Caco-2 (cell line): Measurements from ENCODE around the gene SPECC1. TPM values are rescaled to one million over a fixed set of nuclear protein-coding genes. Genes with fewer than 3 reads are reported as not detected.

Experiments
- BruUV-seq: library from RNA; stranded (reverse); fragments of 400-500 nt; replicated peaks from 2 replicates; lab custom pipeline; 2021; lab: Mats Ljungman, UMichigan
- CTCF ChIA-PET: fragments of 300-600 bp; sonication (Branson Sonifier 250); formaldehyde crosslinking; loops from one replicate; lab custom pipeline; 2022; ENCODE audit warnings: antibody characterized with exemption; lab: Charles Lee
- POLR2A ChIA-PET: fragments of 300-600 bp; sonication (Branson Sonifier 250); formaldehyde crosslinking; loops from one replicate; lab custom pipeline; 2022; ENCODE audit warnings: antibody characterized with exemption; lab: Charles Lee
- DNase-seq, 2 experiments: peaks; one replicate each; pipeline versions ENCODE4 v3.0.0 to v3.0.0-alpha.2; 2020 to 2022
- H3K27me3 ChIP-seq: replicated peaks from 2 replicates; pipeline ENCODE4 v1.6.0; 2011; ENCODE audit warnings: low read length; ENCODE audit not compliant: control insufficient read depth, insufficient read depth
- H3K36me3 ChIP-seq: 2 replicates; pipeline ENCODE4 v1.5.1; 2011; ENCODE audit warnings: low read length; ENCODE audit not compliant: control insufficient read depth, insufficient read depth
- H3K4me1 ChIP-seq: fragments of 250-450 bp; sonication (Bioruptor Pico); 2 replicates; pipeline ENCODE4 v1.5.1; 2020; ENCODE audit warnings: mild to moderate bottlenecking
- H3K4me3 ChIP-seq: 2 replicates; pipeline ENCODE4 v1.5.1; 2011; ENCODE audit warnings: low read depth, mild to moderate bottlenecking, control low read depth, low read length
- H3K9me3 ChIP-seq: fragments of 250-450 bp; sonication (Bioruptor Pico); 2 replicates; pipeline ENCODE4 v1.5.1; 2020; ENCODE audit warnings: mild to moderate bottlenecking, moderate library complexity
- H3K27ac Mint-ChIP-seq: one replicate; pipeline ENCODE4 v1.8.0; 2022; ENCODE audit warnings: mixed read lengths; ENCODE audit not compliant: unreplicated experiment
- H3K27me3 Mint-ChIP-seq: one replicate; pipeline ENCODE4 v1.8.0; 2022; ENCODE audit warnings: mixed read lengths; ENCODE audit not compliant: insufficient read depth, unreplicated experiment
- H3K36me3 Mint-ChIP-seq: one replicate; pipeline ENCODE4 v1.8.0; 2022; ENCODE audit warnings: mild to moderate bottlenecking, mixed read lengths; ENCODE audit not compliant: insufficient read depth, unreplicated experiment
- H3K4me1 Mint-ChIP-seq: one replicate; pipeline ENCODE4 v1.8.0; 2022; ENCODE audit warnings: low read depth, mixed read lengths; ENCODE audit not compliant: unreplicated experiment
- H3K4me3 Mint-ChIP-seq: one replicate; pipeline ENCODE4 v1.8.0; 2022; ENCODE audit warnings: mild to moderate bottlenecking, moderate library complexity, mixed read lengths; ENCODE audit not compliant: unreplicated experiment
- H3K9me3 Mint-ChIP-seq: one replicate; pipeline ENCODE4 v1.8.0; 2022; ENCODE audit warnings: mixed read lengths; ENCODE audit not compliant: unreplicated experiment
- CTCF ChIP-seq, 2 experiments: fragments of 200-600 bp in 1 of 2; IDR thresholded peaks; 1 replicate in 1 of 2; 2 replicates in 1 of 2; pipeline versions ENCODE4 v1.5.1 to v1.8.0; 2011 to 2022; ENCODE audit warnings: antibody characterized with exemption in 1 of 2, control low read depth in 1 of 2, inconsistent platforms in 1 of 2, low read depth in 1 of 2, low read length in 1 of 2, mild to moderate bottlenecking in 1 of 2, moderate library complexity in 1 of 2; ENCODE audit not compliant: insufficient read depth in 1 of 2, severe bottlenecking in 1 of 2, unreplicated experiment in 1 of 2
- intact Hi-C: fragments of 100-400 bp; cut with micrococcal nuclease; formaldehyde crosslinking; loops from one replicate; pipeline ENCODE4 v1.10.0; 2022; ENCODE audit not compliant: unreplicated experiment
- total RNA-seq: library from RNA; stranded (reverse); gene quantifications from 2 replicates; pipeline ENCODE4 v1.2.3, GENCODE V29; 2022

Gene SPECC1
- total RNA-seq, 1 experiment from 2014 or later = 123 TPM

GRCh38 chr17:20066253-20066652 is 57.1 kb downstream of the SPECC1 start:
- no peak overlapping the region for H3K4me3 ChIP-seq
- BruUV-seq = no TSS peak
- ChIA-PET POLR2A (no interaction called here), CTCF (no interaction called here)
- intact Hi-C loops = no loop called here
- H3K4me1 ChIP-seq = no peaks in the 10 kb centered on the region
- H3K4me3 Mint-ChIP-seq = no peak overlapping the region
- H3K4me1 Mint-ChIP-seq = no peaks in the 10 kb centered on the region
- peaks cover 14% of the 10 kb centered on the region for H3K27me3 Mint-ChIP-seq
- H3K9me3 ChIP-seq = no peaks in the 10 kb centered on the region
- TF ChIP-seq CTCF (IDR thresholded peaks at IDR 0.05; ENCODE audit: insufficient read depth in 1 of 2, low read depth in 1 of 2, low read length in 1 of 2, severe bottlenecking in 1 of 2, unreplicated experiment in 1 of 2) = no peak
- H3K36me3 ChIP-seq = no peaks in the 10 kb centered on the region
- DNase-seq = no peak
- H3K27ac Mint-ChIP-seq = no peak overlapping the region
- no peaks in the 10 kb centered on the region for H3K36me3 Mint-ChIP-seq
- no peaks in the 10 kb centered on the region for H3K27me3 ChIP-seq
- H3K9me3 Mint-ChIP-seq = no peaks in the 10 kb centered on the region

- ChIA-PET CTCF (no interaction called here), POLR2A (no interaction called here)
- Mint-ChIP-seq H3K9me3 (no peaks in the 10 kb centered on the region), H3K4me1 (no peaks in the 10 kb centered on the region), H3K36me3 (no peaks in the 10 kb centered on the region), H3K27ac (no peak overlapping the region), H3K4me3 (no peak overlapping the region), H3K27me3 (peaks cover 15% of the 10 kb centered on the region)
- TF ChIP-seq CTCF (IDR thresholded peaks at IDR 0.05; ENCODE audit: insufficient read depth in 1 of 2, low read depth in 1 of 2, low read length in 1 of 2, severe bottlenecking in 1 of 2, unreplicated experiment in 1 of 2) = no peak
- no TSS peak for BruUV-seq
- intact Hi-C loops = no loop called here
- Histone ChIP-seq H3K9me3 (no peaks in the 10 kb centered on the region), H3K36me3 (no peaks in the 10 kb centered on the region), H3K27me3 (no peaks in the 10 kb centered on the region), H3K4me3 (no peak overlapping the region), H3K4me1 (no peaks in the 10 kb centered on the region)
- DNase-seq = no peak
Measured at GRCh38 chr17:20067711-20068110, 58.6 kb downstream of the SPECC1 start.

GRCh38 chr17:20068445-20068844 is 59.3 kb downstream of the SPECC1 start:
- TF ChIP-seq CTCF (IDR thresholded peaks at IDR 0.05; ENCODE audit: insufficient read depth in 1 of 2, low read depth in 1 of 2, low read length in 1 of 2, severe bottlenecking in 1 of 2, unreplicated experiment in 1 of 2) = no peak
- Histone ChIP-seq H3K36me3 (no peaks in the 10 kb centered on the region), H3K4me1 (no peaks in the 10 kb centered on the region), H3K9me3 (no peaks in the 10 kb centered on the region), H3K27me3 (no peaks in the 10 kb centered on the region), H3K4me3 (no peak overlapping the region)
- H3K9me3 Mint-ChIP-seq = no peaks in the 10 kb centered on the region
- H3K36me3 Mint-ChIP-seq = no peaks in the 10 kb centered on the region
- ChIA-PET CTCF (no interaction called here), POLR2A (no interaction called here)
- no peak overlapping the region for H3K4me3 Mint-ChIP-seq
- no peak overlapping the region for H3K27ac Mint-ChIP-seq
- no peaks in the 10 kb centered on the region for H3K4me1 Mint-ChIP-seq
- BruUV-seq = no TSS peak
- intact Hi-C loops = no loop called here
- no peak for DNase-seq
- H3K27me3 Mint-ChIP-seq = peaks cover 18% of the 10 kb centered on the region
